HepG2 (cell line): Measurements from ENCODE around the gene ZKSCAN4. TPM values are rescaled to one million over a fixed set of nuclear protein-coding genes. Genes with fewer than 3 reads are reported as not detected.

ENCODE experiments used
- ATF1 ChIP-seq: IDR thresholded peaks from 2 replicates; pipeline ENCODE4 v1.6.1; 2016; ENCODE audit warnings: mild to moderate bottlenecking, control low read depth
- ATF7-NPFF ChIP-seq: sonication (generic); formaldehyde crosslinking; IDR thresholded peaks from 2 replicates; pipeline ENCODE4 v1.8.1; 2023; ENCODE audit warnings: mild to moderate bottlenecking, low read depth, missing genetic modification reagents, moderate library complexity
- BCLAF1 ChIP-seq: fragments of 450-650 bp; IDR thresholded peaks from 2 replicates; pipeline ENCODE4 v1.6.1; 2017; ENCODE audit warnings: mild to moderate bottlenecking
- BRCA1 ChIP-seq: sonication (generic); formaldehyde crosslinking; IDR thresholded peaks from 2 replicates; pipeline ENCODE4 v1.4.0; 2020; ENCODE audit warnings: missing genetic modification reagents
- FOXC1 ChIP-seq: sonication (generic); formaldehyde crosslinking; IDR thresholded peaks from 2 replicates; pipeline ENCODE4 v1.8.0; 2022; ENCODE audit warnings: mild to moderate bottlenecking, missing genetic modification reagents, borderline replicate concordance
- HIC2 ChIP-seq: sonication (generic); formaldehyde crosslinking; IDR thresholded peaks from 2 replicates; pipeline ENCODE4 v1.9.0; 2022; ENCODE audit warnings: low read depth, missing genetic modification reagents
- HNRNPK ChIP-seq: fragments of 200-400 bp; formaldehyde crosslinking; IDR thresholded peaks from 2 replicates; pipeline ENCODE4 v1.6.1; 2018; ENCODE audit warnings: low read length, low read depth, moderate library complexity, mild to moderate bottlenecking; ENCODE audit not compliant: poor library complexity, severe bottlenecking
- MBNL3 ChIP-seq: fragments of 250-450 bp; sonication (Bioruptor Pico); conservative IDR thresholded peaks from 2 replicates; pipeline ENCODE4 v1.8.0; 2022; ENCODE audit warnings: mild to moderate bottlenecking, inconsistent platforms
- MEIS2 ChIP-seq: sonication (generic); formaldehyde crosslinking; IDR thresholded peaks from 2 replicates; pipeline ENCODE4 v1.9.0; 2021; ENCODE audit warnings: mild to moderate bottlenecking, missing genetic modification reagents
- RARG ChIP-seq: sonication (generic); formaldehyde crosslinking; IDR thresholded peaks from 2 replicates; pipeline ENCODE4 v1.4.0; 2020; ENCODE audit warnings: low read depth, mild to moderate bottlenecking, missing genetic modification reagents
- RBFOX2 ChIP-seq: fragments of 200-400 bp; formaldehyde crosslinking; IDR thresholded peaks from 2 replicates; pipeline ENCODE4 v1.6.1; 2017; ENCODE audit warnings: low read depth, mild to moderate bottlenecking, low read length
- RFX1 ChIP-seq: fragments of 450-650 bp; IDR thresholded peaks from 2 replicates; pipeline ENCODE4 v1.6.1; 2017
- SNAPC2 ChIP-seq: sonication (generic); formaldehyde crosslinking; IDR thresholded peaks from 2 replicates; pipeline ENCODE4 v1.8.1; 2022; ENCODE audit warnings: mild to moderate bottlenecking, missing genetic modification reagents
- SYNCRIP ChIP-seq: fragments of 200-400 bp; formaldehyde crosslinking; IDR thresholded peaks from 2 replicates; pipeline ENCODE4 v1.6.1; 2018; ENCODE audit warnings: mild to moderate bottlenecking, low read depth, low read length; ENCODE audit not compliant: insufficient read depth
- TBL1XR1 ChIP-seq: fragments of 150-350 bp; IDR thresholded peaks from 2 replicates; pipeline ENCODE4 v1.6.1; 2014; ENCODE audit warnings: borderline replicate concordance, low read length; ENCODE audit not compliant: partially characterized antibody
- WIZ ChIP-seq: sonication (generic); formaldehyde crosslinking; IDR thresholded peaks from 2 replicates; pipeline ENCODE4 v1.5.1; 2020; ENCODE audit warnings: mild to moderate bottlenecking, missing genetic modification reagents
- ZFP1 ChIP-seq: IDR thresholded peaks from 2 replicates; pipeline ENCODE4 v1.6.1; 2016
- ZFP91 ChIP-seq: sonication (generic); formaldehyde crosslinking; IDR thresholded peaks from 2 replicates; pipeline ENCODE4 v1.9.0; 2022; ENCODE audit warnings: missing genetic modification reagents, mild to moderate bottlenecking, borderline replicate concordance
- ZKSCAN1 ChIP-seq: fragments of 150-350 bp; IDR thresholded peaks from 2 replicates; pipeline ENCODE4 v1.6.1; 2014; ENCODE audit warnings: low read length
- ZNF30 ChIP-seq: sonication (generic); formaldehyde crosslinking; IDR thresholded peaks from 2 replicates; pipeline ENCODE4 v1.5.0; 2020; ENCODE audit warnings: mild to moderate bottlenecking, missing genetic modification reagents
- ZNF343 ChIP-seq: sonication (generic); formaldehyde crosslinking; IDR thresholded peaks from 2 replicates; pipeline ENCODE4 v1.4.0; 2020; ENCODE audit warnings: mild to moderate bottlenecking, missing genetic modification reagents
- ZSCAN5A ChIP-seq: sonication (generic); formaldehyde crosslinking; IDR thresholded peaks from 2 replicates; pipeline ENCODE4 v1.8.0; 2022; ENCODE audit warnings: mild to moderate bottlenecking, missing genetic modification reagents, borderline replicate concordance
- polyA plus RNA-seq, 8 experiments: library from polyadenylated mRNA; depleted of rRNA in 3 of 8; stranded (reverse) in 7 of 8; unstranded in 1 of 8; fragments of >200 nt; fragmentation: Illumina TruSeq in 4 of 8; extraction: Trizol in 4 of 8; gene quantifications; 2 replicates each; pipeline versions ENCODE4 v1.2.1 to v1.2.3, GENCODE V29; 2011 to 2016; ENCODE audit warnings: low read depth in 4 of 8, missing spikeins in 1 of 8, mixed read lengths in 1 of 8; ENCODE audit not compliant: insufficient read depth in 1 of 8
- total RNA-seq, 5 experiments: library from RNA; depleted of rRNA; stranded (reverse); fragments of >200 nt; fragmentation: Illumina TruSeq; extraction: Trizol; gene quantifications; 2 replicates each; pipeline ENCODE4 v1.2.3, GENCODE V29; 2016; ENCODE audit warnings: low read depth in 1 of 5

Gene ZKSCAN4
- total and polyA plus RNA-seq, 2 of the 13 experiments (the other 11 are each of a cell fraction or from before 2014, with no cell fraction given): 2.9 to 7.8 TPM

GRCh38 chr6:28218312-28219248 lies 33.5 kb downstream of the ZKSCAN4 start (continued):
- no peak for TF ChIP-seq BCLAF1
- TF ChIP-seq MEIS2 (CRISPR knock-in tag): peak; percentile 88; the same call in 1 of the 2 replicates
- TF ChIP-seq ATF1 (CRISPR knock-in tag): no peak
- no peak for TF ChIP-seq SYNCRIP
- no peak for TF ChIP-seq FOXC1 (CRISPR knock-in tag)
- TF ChIP-seq SNAPC2: peak; percentile 77; the same call in 1 of the 2 replicates
- peak; percentile 86 for TF ChIP-seq RBFOX2
- TF ChIP-seq TBL1XR1: no peak
- TF ChIP-seq ZKSCAN1: no peak
- TF ChIP-seq ZNF343 (CRISPR knock-in tag): peak; percentile 91
- no peak for TF ChIP-seq WIZ
- no peak for TF ChIP-seq RFX1
- no peak for TF ChIP-seq MBNL3
- no peak; the same call in 1 of the 2 replicates for TF ChIP-seq ATF7-NPFF (CRISPR knock-in tag)
- TF ChIP-seq ZSCAN5A: peak; percentile 42; the same call in 1 of the 2 replicates
- TF ChIP-seq ZNF30 (CRISPR knock-in tag): no peak
- no peak for TF ChIP-seq HIC2 (CRISPR knock-in tag)
- no peak; the same call in 1 of the 2 replicates for TF ChIP-seq ZFP91 (CRISPR knock-in tag)
- peak; percentile 84; the same call in 1 of the 2 replicates for TF ChIP-seq BRCA1 (CRISPR knock-in tag)
- TF ChIP-seq ZFP1 (CRISPR knock-in tag): no peak
- TF ChIP-seq HNRNPK: no peak
- TF ChIP-seq RARG (CRISPR knock-in tag): peak; percentile 85; the same call in 1 of the 2 replicates
